DMS 273 (cell line): ENCODE data around the gene TGM3.

Experiments used
- DNase-seq: peaks from one replicate; lab custom pipeline; 2025; ENCODE audit not compliant: unreplicated experiment; lab: John Stamatoyannopoulos, UW

TGM3 gene

GRCh38 chr20:2374346-2375125, 78.7 kb downstream of the TGM3 start:
- no peak for DNase-seq

- DNase-seq: no peak
Measured at GRCh38 chr20:2378893-2379292, 83.1 kb downstream of the TGM3 start.

GRCh38 chr20:2379511-2380229, 83.9 kb downstream of the TGM3 start:
- DNase-seq: peak; percentile 41

GRCh38 chr20:2380601-2381000, 84.8 kb downstream of the TGM3 start, which contains the start of gene TGM6:
Gene TGM6, plus strand, starts transcription at chr20:2380901. Its CDS starts 68 bp downstream, at chr20:2380969.
- DNase-seq: no peak

GRCh38 chr20:2381303-2381702, 85.5 kb downstream of the TGM3 start:
- no peak for DNase-seq

GRCh38 chr20:2382833-2383232, 87.0 kb downstream of the TGM3 start:
- DNase-seq: no peak

- DNase-seq: no peak
Measured at GRCh38 chr20:2385026-2385425, 89.2 kb downstream of the TGM3 start.

- no peak for DNase-seq
Measured at GRCh38 chr20:2385496-2385895, 89.7 kb downstream of the TGM3 start.

- DNase-seq: peak; percentile 21
Measured at GRCh38 chr20:2386516-2387179, 90.8 kb downstream of the TGM3 start.

- DNase-seq: peak; percentile 85
Measured at GRCh38 chr20:2387180-2387577, 91.4 kb downstream of the TGM3 start.

- DNase-seq: peak; percentile 83
Measured at GRCh38 chr20:2387580-2387979, 91.8 kb downstream of the TGM3 start.
